Measurements from ENCODE around the gene RNF20.

DNA sequence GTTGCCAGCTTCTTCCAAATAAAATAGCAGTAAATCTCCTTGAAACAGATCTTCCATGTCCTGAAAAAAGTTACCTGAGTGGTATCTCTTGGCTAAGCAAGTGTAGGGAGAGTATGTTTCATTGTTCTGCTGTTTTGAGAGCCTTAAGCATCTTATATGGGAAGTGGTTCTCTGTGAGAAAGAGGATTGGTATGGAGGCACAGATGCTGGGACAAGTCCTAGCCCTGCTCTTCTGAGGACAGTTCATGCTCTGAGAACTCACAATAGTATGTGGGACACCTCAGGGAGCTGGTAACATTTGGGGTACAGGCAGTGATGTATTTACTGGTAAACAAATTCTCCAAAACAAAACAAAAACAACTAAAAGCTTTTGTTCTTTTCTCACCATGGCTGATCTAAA, 59.1 kb downstream of the RNF20 start:
- TF ChIP-seq POLR2A (IDR thresholded peaks at IDR 0.05; ENCODE audit: low read length): no peak
- no peak for TF ChIP-seq GATA1 (IDR thresholded peaks at IDR 0.05; ENCODE audit: low read depth, low read length)

Data from erythroblast (primary cell).